GM21423 (cell line): ENCODE results near the gene SRSF10.
"Not testable (repeated sequence)": the region's sequence is repeated elsewhere in the genome, so short reads cannot be mapped to it uniquely, and the experiment has no call there.

Experiments used
- ATAC-seq: cut with Tn5 transposase; IDR thresholded peaks from one replicate; pipeline ENCODE4 v1.9.1; 2021; ENCODE audit warnings: mild to moderate bottlenecking, moderate library complexity; ENCODE audit not compliant: unreplicated experiment

Gene SRSF10

GRCh38 chr1:23999156-23999671 is 19.1 kb upstream of the SRSF10 start:
- no peak for ATAC-seq

- no peak for ATAC-seq
Measured at GRCh38 chr1:23997812-23998211, 17.7 kb upstream of the SRSF10 start.

- no peak for ATAC-seq
Measured at GRCh38 chr1:23996700-23997229, 16.6 kb upstream of the SRSF10 start.

GRCh38 chr1:23995431-23995837 is 15.3 kb upstream of the SRSF10 start:
- ATAC-seq, result no peak

DNA sequence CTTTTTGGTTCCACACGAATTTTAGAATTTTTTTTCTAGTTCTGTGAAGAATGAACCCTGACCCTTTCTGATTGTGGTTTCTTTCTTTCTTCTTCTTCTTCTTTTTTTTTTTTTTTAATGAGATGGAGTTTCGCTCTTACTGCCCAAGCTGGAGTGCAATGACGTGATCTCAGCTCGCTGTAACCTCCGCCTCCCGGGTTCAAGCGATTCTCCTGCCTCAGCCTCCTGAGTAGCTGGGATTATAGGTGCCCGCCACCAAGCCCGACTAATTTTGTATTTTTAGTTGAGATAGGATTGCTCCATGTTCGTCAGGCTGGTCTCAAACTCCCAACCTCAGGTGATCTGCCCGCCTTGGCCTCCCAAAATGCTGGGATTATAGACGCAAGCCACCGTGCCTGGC is 11.9 kb upstream of the SRSF10 start:
- ATAC-seq, result not testable (repeated sequence)

DNA sequence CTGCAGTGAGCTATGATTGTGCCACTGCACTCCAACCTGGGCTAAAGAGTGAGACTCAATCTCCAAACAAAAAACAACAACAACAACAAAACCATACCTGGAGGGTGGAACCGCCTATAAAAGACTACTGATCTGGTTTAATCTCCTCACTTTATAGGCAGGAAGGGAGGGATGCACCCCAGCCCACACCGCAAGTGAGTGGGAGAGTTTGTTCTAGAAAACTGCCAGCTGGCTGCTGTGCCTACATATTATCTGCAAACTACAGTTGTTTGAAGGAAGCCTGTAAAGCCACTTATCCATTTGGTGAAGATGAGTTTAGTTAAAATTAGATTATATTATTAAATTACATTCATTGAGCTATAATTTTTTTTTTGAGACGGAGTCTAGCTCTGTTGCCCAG is 9.1 kb upstream of the SRSF10 start:
- no peak for ATAC-seq

- not testable (repeated sequence) for ATAC-seq
Measured at GRCh38 chr1:23987038-23987437, 6.9 kb upstream of the SRSF10 start.

- no peak for ATAC-seq
Measured at GRCh38 chr1:23984417-23985186, 4.5 kb upstream of the SRSF10 start.

DNA sequence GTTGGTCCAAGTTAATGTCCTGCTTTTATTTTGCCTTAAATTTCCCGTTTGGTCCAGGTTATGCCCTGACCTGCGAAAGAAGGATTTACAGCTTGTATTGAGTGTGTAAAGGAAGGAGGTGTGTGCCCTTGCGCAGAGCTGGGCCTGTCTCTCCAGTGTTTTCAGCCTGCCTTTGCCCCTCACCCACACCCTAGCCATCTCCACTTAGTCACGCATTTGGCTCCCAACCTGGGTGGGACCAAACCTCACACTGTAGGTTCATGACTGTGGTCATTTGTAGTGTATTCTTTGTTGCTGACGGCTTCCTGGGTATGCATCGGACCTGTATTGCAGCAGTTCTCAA is 572 bp upstream of the SRSF10 start:
- peak; percentile 18 for ATAC-seq

DNA sequence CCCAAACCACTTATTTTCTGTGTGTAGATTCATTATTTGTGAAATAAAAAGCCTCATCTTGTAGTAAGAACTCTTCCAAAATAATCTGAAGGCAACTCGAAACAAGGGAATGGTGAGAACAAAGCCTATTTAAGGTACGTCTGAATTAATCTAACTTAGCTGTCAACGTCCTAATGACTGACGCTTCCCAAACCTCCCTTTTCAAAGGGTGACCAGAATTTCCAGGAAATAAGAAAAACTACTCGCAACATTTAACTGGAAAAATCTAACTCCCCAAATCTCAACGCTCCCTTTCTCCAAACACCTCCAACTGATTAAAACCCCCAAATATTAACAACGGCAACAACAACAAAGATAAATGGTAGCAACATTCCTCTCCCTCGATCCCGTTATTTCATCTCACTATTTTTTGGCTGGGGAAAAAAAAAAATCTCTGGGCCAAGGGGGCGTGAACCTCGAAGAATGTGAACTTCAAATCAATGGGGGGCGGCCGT is 693 bp downstream of the SRSF10 start:
- no peak for ATAC-seq

GRCh38 chr1:23978805-23979204 is 1.3 kb downstream of the SRSF10 start:
- ATAC-seq, result no peak

DNA sequence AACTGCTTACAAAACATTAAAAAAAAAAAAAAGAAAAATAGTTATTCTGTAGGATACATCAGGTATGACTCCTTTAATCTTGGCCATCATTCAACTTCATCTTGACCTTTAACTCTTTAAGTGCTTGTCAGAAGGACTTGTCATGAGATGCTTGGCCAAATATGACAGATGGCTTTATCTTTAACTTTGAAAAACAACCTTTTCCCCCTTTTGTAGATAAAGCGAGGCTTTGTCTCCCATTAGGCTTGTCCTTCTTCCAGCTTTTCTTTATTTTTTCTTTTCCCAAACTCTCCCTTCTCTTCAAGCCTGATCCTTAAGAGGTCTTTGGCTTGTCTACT is 2.3 kb downstream of the SRSF10 start:
- ATAC-seq, result no peak

DNA sequence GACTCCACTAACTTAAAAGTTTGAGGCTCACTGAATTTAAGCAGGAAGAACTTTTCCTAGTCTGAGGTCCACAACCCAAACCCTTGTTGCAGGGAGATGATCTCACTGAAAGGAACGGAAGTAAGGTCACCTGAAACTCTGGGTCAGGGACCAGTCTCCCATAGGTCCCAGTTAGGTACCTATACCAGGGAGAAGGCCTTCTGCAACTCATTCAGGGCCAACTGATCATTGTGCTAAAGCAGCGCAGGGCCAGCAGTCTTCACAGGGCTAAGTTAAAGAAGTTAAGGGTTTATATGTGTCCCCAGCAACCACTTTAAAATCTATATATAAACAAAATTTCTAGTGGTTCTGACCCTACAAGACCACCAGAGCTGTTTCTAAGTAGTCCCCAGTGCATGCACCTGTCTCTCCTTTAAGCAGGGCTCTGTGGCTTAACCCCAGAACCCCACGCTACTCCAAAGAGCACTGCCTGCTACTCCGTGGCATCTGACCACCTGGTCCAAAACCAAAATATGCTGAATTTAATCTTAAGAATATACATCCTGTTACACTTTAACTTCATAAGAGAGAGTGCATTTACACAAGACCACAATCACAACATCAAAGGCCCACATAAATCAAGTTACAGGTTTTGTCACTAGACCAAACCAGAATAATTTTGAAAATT is 2.8 kb downstream of the SRSF10 start:
- no peak for ATAC-seq

- ATAC-seq, result no peak
Measured at GRCh38 chr1:23967871-23968270, 12.3 kb downstream of the SRSF10 start.

DNA sequence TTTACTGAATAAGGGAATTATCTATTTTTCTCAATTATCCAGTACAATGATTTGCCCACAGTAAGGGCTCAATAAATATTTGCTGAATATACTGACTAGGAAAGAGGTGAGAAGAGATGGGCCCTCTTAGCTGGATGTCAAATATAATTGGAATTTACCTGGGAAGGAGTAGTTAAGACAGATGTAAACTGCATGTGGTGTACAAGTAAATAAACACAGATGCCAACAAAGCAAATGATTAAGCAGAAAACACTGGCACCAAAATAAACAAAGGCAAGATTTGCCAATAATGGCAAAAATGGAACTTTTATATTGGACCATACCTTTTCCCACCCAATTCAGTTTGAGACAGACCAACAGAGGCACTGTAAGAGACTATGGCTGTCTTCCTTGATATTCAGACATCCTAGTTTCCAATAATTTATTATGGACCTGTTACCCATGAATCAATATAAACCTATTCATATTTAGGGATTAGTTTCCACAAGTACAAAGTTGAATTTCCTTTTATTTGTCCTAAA is 13.1 kb downstream of the SRSF10 start:
- no peak for ATAC-seq

- no peak for ATAC-seq
Measured at GRCh38 chr1:23964790-23965740, 15.1 kb downstream of the SRSF10 start.

- ATAC-seq, result no peak
Measured at GRCh38 chr1:23964235-23964668, 15.9 kb downstream of the SRSF10 start.

GRCh38 chr1:23963617-23964234 is 16.4 kb downstream of the SRSF10 start:
- ATAC-seq, result no peak

DNA sequence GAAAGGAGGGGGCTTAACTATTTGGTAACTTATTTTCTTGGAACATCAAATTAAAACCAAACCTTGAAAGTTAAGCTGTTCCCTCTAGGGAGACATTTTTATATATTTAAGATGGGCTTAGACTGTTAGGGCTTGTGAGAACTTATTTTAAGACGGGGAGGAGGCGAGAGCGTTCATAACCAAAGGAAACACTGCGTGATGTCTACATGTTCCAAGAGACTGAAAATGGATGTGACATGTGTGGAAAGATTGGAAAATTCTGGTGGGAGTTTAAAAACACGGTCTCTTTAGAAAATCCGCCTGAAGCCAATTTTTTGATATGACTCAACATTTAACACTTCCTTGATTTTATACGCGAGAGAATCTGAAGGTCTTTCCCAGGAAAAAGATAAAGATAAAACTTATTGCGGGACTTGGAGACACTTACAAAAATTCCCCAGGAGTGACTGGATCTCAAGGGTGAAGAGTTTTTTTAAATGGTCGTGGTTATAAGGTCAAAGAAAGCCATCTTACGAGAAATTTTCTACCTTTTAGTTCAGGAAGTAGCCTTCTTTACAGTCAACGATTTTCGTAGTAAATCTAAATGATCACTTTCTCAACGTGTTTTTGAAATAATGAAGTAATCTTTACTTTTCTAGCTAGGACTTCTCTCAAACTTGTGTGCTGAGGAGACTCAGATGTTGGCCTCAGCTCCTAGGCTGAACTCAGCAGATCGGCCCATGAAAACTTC is 19.7 kb downstream of the SRSF10 start:
- no peak for ATAC-seq
